H9 (cell line): ENCODE data around the gene WFS1. TPM values are rescaled to one million over a fixed set of nuclear protein-coding genes. Genes with fewer than 3 reads are reported as not detected.
A peak's percentile ranks its signal among the peaks of the same experiment; 100 is the strongest.

Source experiments
- DNase-seq: peaks from one replicate; pipeline ENCODE4 v3.0.0-alpha.2; 2017
- H2AFZ ChIP-seq: one replicate; pipeline ENCODE4 v1.6.1; 2013; ENCODE audit warnings: mild to moderate bottlenecking, low read length, control low read depth, moderate library complexity
- H2AK5ac ChIP-seq: 2 replicates; pipeline ENCODE4 v1.6.1; 2013; ENCODE audit warnings: low read length, control low read depth, mixed read lengths; ENCODE audit not compliant: insufficient read length
- H2BK120ac ChIP-seq: one replicate; pipeline ENCODE4 v1.6.1; 2013; ENCODE audit warnings: low read depth, mild to moderate bottlenecking, low read length, control low read depth, inconsistent platforms; ENCODE audit not compliant: poor library complexity, severe bottlenecking
- H2BK12ac ChIP-seq: 2 replicates; pipeline ENCODE4 v1.6.1; 2013; ENCODE audit warnings: low read length, control low read depth, mixed read lengths, low read depth; ENCODE audit not compliant: insufficient read length
- H2BK15ac ChIP-seq: 2 replicates; pipeline ENCODE4 v1.6.1; 2013; ENCODE audit warnings: low read depth, low read length, control low read depth
- H2BK20ac ChIP-seq: one replicate; pipeline ENCODE4 v1.6.1; 2013; ENCODE audit warnings: low read depth, mild to moderate bottlenecking, low read length, control low read depth, inconsistent platforms; ENCODE audit not compliant: poor library complexity, severe bottlenecking
- H2BK5ac ChIP-seq: 2 replicates; pipeline ENCODE4 v1.6.1; 2013; ENCODE audit warnings: low read length, control low read depth, mixed read lengths; ENCODE audit not compliant: insufficient read length
- H3K14ac ChIP-seq: 2 replicates; pipeline ENCODE4 v1.6.1; 2013; ENCODE audit warnings: low read length, control low read depth; ENCODE audit not compliant: insufficient read depth
- H3K18ac ChIP-seq: 2 replicates; pipeline ENCODE4 v1.6.1; 2013; ENCODE audit warnings: low read depth, mild to moderate bottlenecking, mixed read lengths, low read length, control low read depth; ENCODE audit not compliant: insufficient read length
- H3K23ac ChIP-seq: 2 replicates; pipeline ENCODE4 v1.6.1; 2013; ENCODE audit warnings: low read length, control low read depth, mixed read lengths, low read depth; ENCODE audit not compliant: insufficient read length
- H3K23me2 ChIP-seq: 2 replicates; pipeline ENCODE4 v1.6.1; 2013; ENCODE audit warnings: low read depth, mild to moderate bottlenecking, mixed read lengths, low read length, control low read depth; ENCODE audit not compliant: insufficient read length, poor library complexity, severe bottlenecking
- H3K27ac ChIP-seq: 2 replicates; pipeline ENCODE4 v1.5.1; 2013; ENCODE audit warnings: low read length, control low read depth, mixed read lengths, low read depth; ENCODE audit not compliant: insufficient read length
- H3K27me3 ChIP-seq: 2 replicates; pipeline ENCODE4 v1.6.1; 2013; ENCODE audit warnings: low read length, control low read depth, inconsistent platforms; ENCODE audit not compliant: insufficient read depth
- H3K4ac ChIP-seq: 2 replicates; pipeline ENCODE4 v1.6.1; 2013; ENCODE audit warnings: low read depth, mild to moderate bottlenecking, control low read depth, inconsistent platforms, low read length, moderate library complexity
- H3K4me1 ChIP-seq: 2 replicates; pipeline ENCODE4 v1.6.1; 2013; ENCODE audit warnings: low read length, control low read depth, inconsistent platforms; ENCODE audit not compliant: insufficient read depth
- H3K4me2 ChIP-seq: 2 replicates; pipeline ENCODE4 v1.6.1; 2013; ENCODE audit warnings: low read length, control low read depth, mixed read lengths; ENCODE audit not compliant: insufficient read length, insufficient read depth
- H3K56ac ChIP-seq: 2 replicates; pipeline ENCODE4 v1.6.1; 2013; ENCODE audit warnings: low read depth, mild to moderate bottlenecking, mixed read lengths, low read length, control low read depth; ENCODE audit not compliant: insufficient read length
- H3K79me1 ChIP-seq: 2 replicates; pipeline ENCODE4 v1.6.1; 2013; ENCODE audit warnings: low read depth, mild to moderate bottlenecking, moderate library complexity, low read length, control low read depth, inconsistent platforms; ENCODE audit not compliant: insufficient read depth, poor library complexity, severe bottlenecking
- H3K79me2 ChIP-seq: 2 replicates; pipeline ENCODE4 v1.6.1; 2013; ENCODE audit warnings: low read length, control low read depth, inconsistent platforms; ENCODE audit not compliant: insufficient read depth
- H3K9ac ChIP-seq: 2 replicates; pipeline ENCODE4 v1.6.1; 2013; ENCODE audit warnings: low read length, control low read depth, mixed read lengths; ENCODE audit not compliant: insufficient read length; ENCODE audit errors: extremely low read depth
- H3K9me3 ChIP-seq: one replicate; pipeline ENCODE4 v1.6.1; 2013; ENCODE audit warnings: low read depth, low read length, inconsistent platforms; ENCODE audit not compliant: control insufficient read depth
- H3T11ph ChIP-seq: one replicate; pipeline ENCODE4 v1.6.1; 2013; ENCODE audit warnings: mild to moderate bottlenecking, low read length, control low read depth, inconsistent platforms
- H4K20me1 ChIP-seq: one replicate; pipeline ENCODE4 v1.6.1; 2013; ENCODE audit not compliant: control insufficient read depth, insufficient read length, insufficient read depth
- H4K5ac ChIP-seq: 2 replicates; pipeline ENCODE4 v1.6.1; 2013; ENCODE audit warnings: low read depth, mild to moderate bottlenecking, mixed read lengths, low read length, control low read depth; ENCODE audit not compliant: insufficient read length
- H4K8ac ChIP-seq: replicated peaks from 2 replicates; pipeline ENCODE4 v1.6.1; 2013; ENCODE audit warnings: low read length, control low read depth, mixed read lengths, low read depth; ENCODE audit not compliant: insufficient read length
- H4K91ac ChIP-seq: 2 replicates; pipeline ENCODE4 v1.6.1; 2013; ENCODE audit warnings: low read depth, mild to moderate bottlenecking, moderate library complexity, mixed read lengths, low read length, control low read depth; ENCODE audit not compliant: insufficient read length
- H3K27ac Mint-ChIP-seq, 3 experiments: 2 replicates in 2 of 3; 3 replicates in 1 of 3; pipeline ENCODE4 v1.8.0; 2020 to 2021; ENCODE audit warnings: mixed read lengths in 3 of 3, mild to moderate bottlenecking in 1 of 3, moderate library complexity in 1 of 3
- H3K27me3 Mint-ChIP-seq: 2 replicates; pipeline ENCODE4 v1.8.0; 2021; ENCODE audit warnings: low read depth, mild to moderate bottlenecking, moderate library complexity, mixed read lengths
- H3K36me3 Mint-ChIP-seq, 3 experiments: 2 replicates in 2 of 3; 3 replicates in 1 of 3; pipeline ENCODE4 v1.8.0; 2020 to 2021; ENCODE audit warnings: low read depth in 3 of 3, mixed read lengths in 3 of 3; ENCODE audit not compliant: insufficient read depth in 1 of 3
- H3K4me1 Mint-ChIP-seq, 2 experiments: 2 replicates each; pipeline ENCODE4 v1.8.0; 2020; ENCODE audit warnings: mixed read lengths in 2 of 2
- H3K4me3 Mint-ChIP-seq, 2 experiments: 2 replicates in 1 of 2; 3 replicates in 1 of 2; pipeline ENCODE4 v1.8.0; 2020 to 2021; ENCODE audit warnings: mild to moderate bottlenecking in 2 of 2, mixed read lengths in 2 of 2, moderate library complexity in 1 of 2
- H3K9me3 Mint-ChIP-seq, 2 experiments: 2 replicates in 1 of 2; 3 replicates in 1 of 2; pipeline ENCODE4 v1.8.0; 2020; ENCODE audit warnings: mild to moderate bottlenecking in 2 of 2, mixed read lengths in 2 of 2, moderate library complexity in 1 of 2
- WGBS: extraction: QIAGEN DNeasy Blood & Tissue Kit; methylation state at CpG from one replicate; pipeline ENCODE4 v1.1.7; 2013; ENCODE audit warnings: missing lambda C conversion rate, low lambda C conversion rate, mixed read lengths; ENCODE audit not compliant: insufficient read length; ENCODE audit errors: extremely low coverage; 5-methylcytosine and 5-hydroxymethylcytosine counted together
- total RNA-seq: library from RNA; stranded (reverse); gene quantifications from 2 replicates; pipeline ENCODE4 v1.2.1, GENCODE V29; 2021
- TF ChIP-seq, protein P1 (sequence below): fragments of 200-600 bp; sonication (generic); conservative IDR thresholded peaks from 3 replicates; pipeline ENCODE4 v1.8.0; 2021; ENCODE audit warnings: antibody characterized with exemption, mild to moderate bottlenecking

Gene WFS1
- total RNA-seq, 1 experiment from 2014 or later: 18.9 TPM

DNA sequence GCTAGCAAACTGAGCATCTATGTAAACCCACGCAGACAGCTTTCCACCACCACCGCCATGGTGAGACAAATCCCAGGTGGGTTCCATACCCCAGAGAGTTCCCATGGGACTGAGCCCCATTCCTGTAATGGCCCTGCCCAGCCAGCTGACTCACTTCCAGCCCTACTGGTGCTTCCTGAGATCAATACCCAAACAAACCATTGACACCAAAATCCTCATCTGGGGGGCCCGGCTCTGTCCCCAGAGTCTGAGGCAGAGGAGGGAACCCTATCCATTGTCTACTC lies 39.2 kb upstream of the WFS1 start:
- Histone ChIP-seq H4K20me1 (no peaks in the 10 kb centered on the region), H2BK5ac (no peak overlapping the region), H2BK15ac (no peak overlapping the region), H3K27ac (no peak overlapping the region), H3T11ph (no peak overlapping the region), H4K91ac (no peak overlapping the region), H4K8ac (no peak overlapping the region), H3K4me1 (no peaks in the 10 kb centered on the region), H3K18ac (no peak overlapping the region), H2AK5ac (no peak overlapping the region), H2AFZ (no peak overlapping the region), H2BK12ac (no peak overlapping the region), H3K79me2 (no peaks in the 10 kb centered on the region), H3K9ac (no peak overlapping the region), H3K4ac (no peak overlapping the region), H3K9me3 (no peaks in the 10 kb centered on the region), H3K23ac (no peak overlapping the region), H3K14ac (no peak overlapping the region), H2BK20ac (no peak overlapping the region), H3K79me1 (no peaks in the 10 kb centered on the region), H3K4me2 (no peak overlapping the region), H3K27me3 (no peaks in the 10 kb centered on the region), H3K23me2 (no peaks in the 10 kb centered on the region), H2BK120ac (no peak overlapping the region), H4K5ac (no peak overlapping the region), H3K56ac (no peak overlapping the region)
- DNase-seq: no peak
- H3K36me3 Mint-ChIP-seq: no peaks in the 10 kb centered on the region
- WGBS: no CpG with 5 or more reads among the region's 3 CpGs
- peaks cover 4% of the 10 kb centered on the region; the same call in 1 of the 2 replicates for H3K27me3 Mint-ChIP-seq
- H3K9me3 Mint-ChIP-seq: no peaks in the 10 kb centered on the region
- TF ChIP-seq, protein P1, sequence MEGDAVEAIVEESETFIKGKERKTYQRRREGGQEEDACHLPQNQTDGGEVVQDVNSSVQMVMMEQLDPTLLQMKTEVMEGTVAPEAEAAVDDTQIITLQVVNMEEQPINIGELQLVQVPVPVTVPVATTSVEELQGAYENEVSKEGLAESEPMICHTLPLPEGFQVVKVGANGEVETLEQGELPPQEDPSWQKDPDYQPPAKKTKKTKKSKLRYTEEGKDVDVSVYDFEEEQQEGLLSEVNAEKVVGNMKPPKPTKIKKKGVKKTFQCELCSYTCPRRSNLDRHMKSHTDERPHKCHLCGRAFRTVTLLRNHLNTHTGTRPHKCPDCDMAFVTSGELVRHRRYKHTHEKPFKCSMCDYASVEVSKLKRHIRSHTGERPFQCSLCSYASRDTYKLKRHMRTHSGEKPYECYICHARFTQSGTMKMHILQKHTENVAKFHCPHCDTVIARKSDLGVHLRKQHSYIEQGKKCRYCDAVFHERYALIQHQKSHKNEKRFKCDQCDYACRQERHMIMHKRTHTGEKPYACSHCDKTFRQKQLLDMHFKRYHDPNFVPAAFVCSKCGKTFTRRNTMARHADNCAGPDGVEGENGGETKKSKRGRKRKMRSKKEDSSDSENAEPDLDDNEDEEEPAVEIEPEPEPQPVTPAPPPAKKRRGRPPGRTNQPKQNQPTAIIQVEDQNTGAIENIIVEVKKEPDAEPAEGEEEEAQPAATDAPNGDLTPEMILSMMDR: no peak
- H3K27ac Mint-ChIP-seq: peak overlapping the region in 1 of 3 experiments; percentile 16; a peak in 1 of 7 replicates
- no peak overlapping the region for H3K4me3 Mint-ChIP-seq
- peaks cover 0 to 13% of the 10 kb centered on the region in 2 experiments; a peak in 2 of 4 replicates for H3K4me1 Mint-ChIP-seq
